CD4-positive, alpha-beta T cell (primary cell): ENCODE measurements around the gene PCDH9. TPM values are rescaled to one million over a fixed set of nuclear protein-coding genes. Genes with fewer than 3 reads are reported as not detected.

Experiments
- ATAC-seq: fragments of 200-7000 bp; cut with Tn5 transposase; one replicate; pipeline ENCODE4 v1.10.0; 2022; ENCODE audit warnings: mild to moderate bottlenecking; ENCODE audit not compliant: poor library complexity
- CTCF ChIA-PET: fragments of 350-600 bp; sonication (Branson Sonifier 250); formaldehyde crosslinking; loops from one replicate; lab custom pipeline; 2021; ENCODE audit warnings: antibody characterized with exemption, inconsistent platforms; lab: Charles Lee
- POLR2A ChIA-PET: fragments of 350-600 bp; sonication (Branson Sonifier 250); formaldehyde crosslinking; loops from one replicate; lab custom pipeline; 2021; ENCODE audit warnings: antibody characterized with exemption, inconsistent platforms; lab: Charles Lee
- DNase-seq, 14 experiments: peaks; one replicate each; pipeline ENCODE4 v3.0.0-alpha.2; 2013 to 2020; ENCODE audit warnings: mixed read lengths in 2 of 14
- H3K27ac ChIP-seq, 2 donors: one replicate each; pipeline versions ENCODE4 v1.5.1 to v1.7.0; 2013; ENCODE audit warnings: low read length in 2 of 2, low read depth in 1 of 2, mild to moderate bottlenecking in 1 of 2
- H3K27me3 ChIP-seq, 2 experiments: 1 replicate in 1 of 2; 2 replicates in 1 of 2; pipeline versions ENCODE4 v1.6.1 to v1.7.0; 2013; ENCODE audit warnings: low read length in 2 of 2, control low read depth in 1 of 2, mild to moderate bottlenecking in 1 of 2, moderate library complexity in 1 of 2; ENCODE audit not compliant: insufficient read depth in 2 of 2, control insufficient read depth in 1 of 2
- H3K36me3 ChIP-seq: one replicate; pipeline ENCODE4 v1.6.1; 2013; ENCODE audit warnings: low read length, control low read depth; ENCODE audit not compliant: insufficient read depth
- H3K4me1 ChIP-seq: one replicate; pipeline ENCODE4 v1.6.1; 2013; ENCODE audit warnings: low read length, control low read depth; ENCODE audit not compliant: insufficient read depth
- H3K4me3 ChIP-seq: one replicate; pipeline ENCODE4 v1.5.1; 2013; ENCODE audit warnings: mild to moderate bottlenecking, low read length, moderate library complexity
- H3K9me3 ChIP-seq, 2 experiments: 1 replicate in 1 of 2; 2 replicates in 1 of 2; pipeline versions ENCODE4 v1.6.1 to v1.7.0; 2013; ENCODE audit warnings: low read length in 2 of 2, mild to moderate bottlenecking in 2 of 2, control low read depth in 1 of 2, moderate library complexity in 1 of 2; ENCODE audit not compliant: control insufficient read depth in 1 of 2, insufficient read depth in 1 of 2
- H3K27ac Mint-ChIP-seq: one replicate; pipeline ENCODE4 v1.8.0; 2020; ENCODE audit warnings: mixed read lengths
- H3K27me3 Mint-ChIP-seq: one replicate; pipeline ENCODE4 v1.8.0; 2021; ENCODE audit warnings: mixed read lengths
- H3K36me3 Mint-ChIP-seq: one replicate; pipeline ENCODE4 v1.8.0; 2021; ENCODE audit warnings: low read depth, mixed read lengths
- H3K4me1 Mint-ChIP-seq: one replicate; pipeline ENCODE4 v1.8.0; 2021; ENCODE audit warnings: low read depth, mixed read lengths
- H3K4me3 Mint-ChIP-seq: one replicate; pipeline ENCODE4 v1.8.0; 2020; ENCODE audit warnings: mild to moderate bottlenecking, mixed read lengths
- H3K9me3 Mint-ChIP-seq: one replicate; pipeline ENCODE4 v1.8.0; 2020; ENCODE audit warnings: mixed read lengths
- CTCF ChIP-seq: fragments of 200-600 bp; IDR thresholded peaks from one replicate; pipeline ENCODE4 v1.8.0; 2022; ENCODE audit warnings: antibody characterized with exemption, mild to moderate bottlenecking
- intact Hi-C, 2 experiments: fragments of 100-400 bp; cut with DNase I in 1 of 2; cut with micrococcal nuclease in 1 of 2; formaldehyde crosslinking; loops; one replicate each; pipeline versions ENCODE4 v1.15.1 to v1.9.0; 2023 to 2025; cut with DNase I, micrococcal nuclease
- total RNA-seq, 174 experiments: library from RNA in 2 of 174; stranded (reverse) in 2 of 174; gene quantifications; one replicate each; pipeline ENCODE4 v1.2.3 and lab custom pipeline; 2021 to 2026

Gene PCDH9
- total RNA-seq, 2 experiments from 2014 or later: 0.08 to 0.19 TPM

- Mint-ChIP-seq H3K27ac (no peak overlapping the region), H3K36me3 (no peaks in the 10 kb centered on the region), H3K9me3 (peaks cover 2% of the 10 kb centered on the region), H3K27me3 (no peaks in the 10 kb centered on the region), H3K4me3 (no peak overlapping the region), H3K4me1 (no peaks in the 10 kb centered on the region)
- H3K27ac ChIP-seq: no peak overlapping the region
- H3K9me3 ChIP-seq: no peaks in the 10 kb centered on the region
- CTCF ChIA-PET: no interaction called here
- H3K4me3 ChIP-seq: no peak overlapping the region
- H3K4me1 ChIP-seq: no peaks in the 10 kb centered on the region
- ATAC-seq (no peak), DNase-seq (no peak)
- no peak for TF ChIP-seq CTCF
- no peaks in the 10 kb centered on the region for H3K36me3 ChIP-seq
- POLR2A ChIA-PET: no interaction called here
- no peaks in the 10 kb centered on the region for H3K27me3 ChIP-seq
- intact Hi-C loops: no loop called here
Measured at GRCh38 chr13:66829803-66830202, 400.3 kb downstream of the PCDH9 start.

- H3K4me3 ChIP-seq: no peak overlapping the region
- no peaks in the 10 kb centered on the region for H3K27me3 Mint-ChIP-seq
- H3K4me1 ChIP-seq: no peaks in the 10 kb centered on the region
- H3K27ac ChIP-seq: no peak overlapping the region
- ChIA-PET CTCF (no interaction called here), POLR2A (no interaction called here)
- H3K36me3 Mint-ChIP-seq: no peaks in the 10 kb centered on the region
- DNase-seq (no peak), ATAC-seq (no peak)
- H3K4me1 Mint-ChIP-seq: no peaks in the 10 kb centered on the region
- no peak overlapping the region for H3K4me3 Mint-ChIP-seq
- no peaks in the 10 kb centered on the region for H3K27me3 ChIP-seq
- no peaks in the 10 kb centered on the region for H3K9me3 ChIP-seq
- TF ChIP-seq CTCF: no peak
- intact Hi-C loops: no loop called here
- peaks cover 2% of the 10 kb centered on the region for H3K9me3 Mint-ChIP-seq
- no peaks in the 10 kb centered on the region for H3K36me3 ChIP-seq
- H3K27ac Mint-ChIP-seq: no peak overlapping the region
Measured at GRCh38 chr13:66826398-66826797, 403.7 kb downstream of the PCDH9 start.

GRCh38 chr13:66821551-66821950 lies 408.6 kb downstream of the PCDH9 start:
- ChIA-PET CTCF (no interaction called here), POLR2A (no interaction called here)
- no peak for TF ChIP-seq CTCF
- H3K4me3 ChIP-seq: no peak overlapping the region
- no peak overlapping the region for H3K4me3 Mint-ChIP-seq
- intact Hi-C loops: no loop called here
- H3K27me3 Mint-ChIP-seq: no peaks in the 10 kb centered on the region
- DNase-seq (no peak), ATAC-seq (no peak)
- H3K36me3 Mint-ChIP-seq: no peaks in the 10 kb centered on the region
- H3K9me3 ChIP-seq: peaks cover 0 to 8% of the 10 kb centered on the region in 2 experiments
- no peaks in the 10 kb centered on the region for H3K9me3 Mint-ChIP-seq
- H3K27ac Mint-ChIP-seq: no peak overlapping the region
- no peaks in the 10 kb centered on the region for H3K4me1 Mint-ChIP-seq
- H3K27ac ChIP-seq: no peak overlapping the region
- no peaks in the 10 kb centered on the region for H3K27me3 ChIP-seq
- H3K4me1 ChIP-seq: no peaks in the 10 kb centered on the region
- no peaks in the 10 kb centered on the region for H3K36me3 ChIP-seq
